Caki2 (cell line): ENCODE data around the gene NADK. TPM values are rescaled to one million over a fixed set of nuclear protein-coding genes. Genes with fewer than 3 reads are reported as not detected.
A peak's percentile ranks its signal among the peaks of the same experiment; 100 is the strongest.

Experiments
- DNase-seq: peaks from one replicate; pipeline ENCODE4 v3.0.0-alpha.2; 2015; ENCODE audit warnings: low read depth
- in situ Hi-C: cut with HindIII; loops from 2 replicates; pipeline ENCODE4 v1.10.0; 2016; ENCODE audit warnings: low sequenced_read_pairs, low pct_unique_long_range_greater_than_20kb, mixed read lengths
- total RNA-seq: library from RNA; depleted of rRNA; stranded (reverse); fragments of >200 nt; shearing (Covaris generic); gene quantifications from 2 replicates; pipeline ENCODE4 v1.2.3, GENCODE V29; 2014; ENCODE audit warnings: low replicate concordance

The NADK gene
- total RNA-seq, 1 experiment from 2014 or later, result 82.9 TPM

DNA sequence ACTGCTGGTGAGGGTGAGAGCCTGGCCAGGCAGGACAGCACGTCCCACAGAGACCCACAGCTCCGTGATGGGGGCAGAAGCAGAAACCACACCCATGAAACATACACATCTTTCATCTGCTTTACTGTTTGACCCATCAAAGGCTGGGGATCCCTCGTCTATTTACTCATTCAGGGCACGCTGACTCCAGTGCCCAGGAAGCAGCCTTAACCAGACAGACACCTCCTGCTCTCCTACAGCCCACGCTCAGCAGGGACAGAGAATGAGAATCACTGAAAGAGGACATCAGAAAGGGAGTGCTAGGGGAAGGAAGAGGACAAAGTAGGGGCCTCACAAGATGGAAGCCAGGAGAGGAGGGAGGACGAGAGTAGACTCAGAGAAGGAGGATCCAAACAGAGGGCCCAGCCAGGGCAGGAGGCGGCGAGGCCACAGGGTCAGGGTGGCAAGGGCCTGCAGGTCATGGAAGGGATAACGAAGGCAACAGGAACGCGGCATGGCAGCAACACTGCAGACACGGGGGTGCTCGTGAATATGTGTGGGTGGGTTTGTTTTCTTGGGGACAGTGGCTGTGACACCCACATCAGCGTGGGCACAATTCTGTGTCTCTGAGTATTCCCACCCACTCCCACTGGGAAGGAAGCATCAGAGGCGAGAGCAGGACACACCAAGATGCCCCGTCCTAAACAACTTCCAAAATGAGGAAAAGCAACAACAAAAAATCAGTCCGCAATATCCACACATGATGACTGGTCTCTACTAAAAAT lies 15.4 kb upstream of the NADK start:
- in situ Hi-C loops, result no loop called here
- DNase-seq, result no peak

GRCh38 chr1:1788646-1789431 lies 10.6 kb upstream of the NADK start:
- in situ Hi-C loops, result no loop called here
- no peak for DNase-seq

- in situ Hi-C loops, result no loop called here
- no peak for DNase-seq
Measured at GRCh38 chr1:1788136-1788535, 9.9 kb upstream of the NADK start.

DNA sequence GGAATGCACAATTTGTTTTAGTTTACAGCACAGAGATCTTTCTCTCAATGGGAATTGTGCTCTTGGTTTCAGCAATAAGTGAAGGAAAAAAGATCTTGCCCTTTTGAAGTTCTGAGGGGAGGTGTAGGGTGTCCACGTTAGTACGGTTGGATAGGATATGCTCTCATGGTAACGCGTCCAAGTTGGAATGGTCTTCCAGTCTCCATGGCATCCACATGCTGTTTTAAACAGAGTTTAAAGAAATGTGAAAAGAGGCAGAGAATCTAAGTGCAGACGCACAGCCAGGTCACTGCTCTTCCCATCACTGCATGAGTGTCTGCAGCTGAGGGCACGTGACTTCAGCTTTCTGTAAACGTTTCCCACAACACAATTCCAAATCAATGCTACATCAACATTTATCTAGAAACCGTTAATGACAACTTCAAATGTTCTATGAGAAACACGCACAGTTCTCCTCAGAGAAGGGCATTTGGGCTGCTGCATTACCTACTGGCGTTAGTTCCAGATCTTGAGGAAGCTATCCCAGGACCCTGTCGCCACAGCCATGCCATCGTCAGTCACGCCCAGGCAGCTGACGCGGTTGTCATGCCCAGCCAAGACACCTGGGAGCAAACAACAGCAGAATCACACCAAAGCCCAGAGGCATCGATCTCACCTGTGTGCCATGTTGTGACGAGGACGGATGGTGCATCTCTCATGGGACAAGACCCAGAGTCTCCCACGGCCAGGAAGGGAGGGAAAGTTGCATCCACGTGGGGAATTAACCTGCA lies 8.8 kb upstream of the NADK start:
- in situ Hi-C loops, result no loop called here
- DNase-seq, result no peak

GRCh38 chr1:1785666-1786065 lies 7.4 kb upstream of the NADK start:
- in situ Hi-C loops, result no loop called here
- no peak for DNase-seq

- in situ Hi-C loops, result no loop called here
- DNase-seq, result no peak
Measured at GRCh38 chr1:1784933-1785332, 6.7 kb upstream of the NADK start.

GRCh38 chr1:1783320-1783719 lies 5.0 kb upstream of the NADK start:
- in situ Hi-C loops, result no loop called here
- no peak for DNase-seq

DNA sequence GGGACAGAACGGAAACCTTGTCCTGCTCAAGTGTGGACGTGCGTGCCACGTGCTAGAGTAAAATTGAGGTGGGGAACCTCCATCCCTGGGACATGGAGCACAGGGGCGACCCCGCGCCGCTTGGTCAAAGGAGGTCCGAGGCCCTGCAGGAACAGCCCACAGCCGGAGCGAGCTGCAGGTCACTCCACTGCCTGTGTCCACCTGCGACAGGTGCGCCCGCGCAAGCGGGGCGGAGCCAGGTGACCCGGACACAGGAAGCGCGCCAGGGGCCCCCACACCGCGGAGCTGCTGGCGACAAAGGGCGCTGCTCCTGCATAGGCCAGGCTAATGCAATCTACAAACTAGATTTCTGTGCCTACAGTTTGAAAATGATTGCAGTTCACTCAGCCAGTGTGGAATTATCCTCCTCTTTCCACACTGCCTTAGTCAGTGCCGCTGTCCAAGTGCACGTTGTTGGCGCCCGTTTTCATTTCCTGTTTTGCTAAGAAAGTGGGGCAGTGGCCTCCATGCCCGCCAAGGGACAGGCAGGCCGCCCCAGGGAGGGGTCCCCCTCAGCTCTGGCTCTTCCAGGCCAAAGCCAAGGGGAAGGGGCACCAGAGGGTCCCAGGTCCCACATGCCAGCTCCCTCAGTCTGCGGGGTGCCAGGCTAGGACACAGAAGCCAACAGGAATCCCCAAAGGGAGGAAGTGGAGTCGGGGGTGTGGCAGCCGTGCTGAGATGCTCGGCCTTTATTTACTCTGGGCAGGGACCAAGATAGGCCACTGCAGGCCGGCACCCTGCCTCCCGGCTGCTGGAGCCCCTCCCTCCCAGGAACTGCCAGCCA lies 4.3 kb upstream of the NADK start:
- in situ Hi-C loops, result no loop called here
- peak; percentile 71 for DNase-seq

DNA sequence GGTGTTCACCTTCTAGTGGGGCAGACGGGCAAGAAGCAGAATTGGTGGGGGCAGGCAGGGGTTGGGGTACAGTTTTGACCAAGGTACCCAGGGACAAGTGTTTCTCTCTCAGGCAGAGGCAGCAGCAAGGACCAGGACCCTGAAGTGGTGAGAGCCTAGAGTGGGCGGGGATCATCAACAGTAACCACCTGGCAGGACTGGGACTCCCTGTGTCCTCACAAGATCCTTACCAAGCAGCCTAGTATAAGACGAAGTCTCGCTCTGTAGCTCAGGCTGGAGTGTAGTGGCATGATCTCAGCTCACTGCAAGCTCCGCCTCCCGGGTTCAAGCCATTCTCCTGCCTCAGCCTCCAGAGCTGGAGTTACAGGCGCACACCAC lies 3.2 kb upstream of the NADK start:
- in situ Hi-C loops, result no loop called here
- no peak for DNase-seq

GRCh38 chr1:1780598-1781525 lies 2.6 kb upstream of the NADK start:
- in situ Hi-C loops, result no loop called here
- no peak for DNase-seq

DNA sequence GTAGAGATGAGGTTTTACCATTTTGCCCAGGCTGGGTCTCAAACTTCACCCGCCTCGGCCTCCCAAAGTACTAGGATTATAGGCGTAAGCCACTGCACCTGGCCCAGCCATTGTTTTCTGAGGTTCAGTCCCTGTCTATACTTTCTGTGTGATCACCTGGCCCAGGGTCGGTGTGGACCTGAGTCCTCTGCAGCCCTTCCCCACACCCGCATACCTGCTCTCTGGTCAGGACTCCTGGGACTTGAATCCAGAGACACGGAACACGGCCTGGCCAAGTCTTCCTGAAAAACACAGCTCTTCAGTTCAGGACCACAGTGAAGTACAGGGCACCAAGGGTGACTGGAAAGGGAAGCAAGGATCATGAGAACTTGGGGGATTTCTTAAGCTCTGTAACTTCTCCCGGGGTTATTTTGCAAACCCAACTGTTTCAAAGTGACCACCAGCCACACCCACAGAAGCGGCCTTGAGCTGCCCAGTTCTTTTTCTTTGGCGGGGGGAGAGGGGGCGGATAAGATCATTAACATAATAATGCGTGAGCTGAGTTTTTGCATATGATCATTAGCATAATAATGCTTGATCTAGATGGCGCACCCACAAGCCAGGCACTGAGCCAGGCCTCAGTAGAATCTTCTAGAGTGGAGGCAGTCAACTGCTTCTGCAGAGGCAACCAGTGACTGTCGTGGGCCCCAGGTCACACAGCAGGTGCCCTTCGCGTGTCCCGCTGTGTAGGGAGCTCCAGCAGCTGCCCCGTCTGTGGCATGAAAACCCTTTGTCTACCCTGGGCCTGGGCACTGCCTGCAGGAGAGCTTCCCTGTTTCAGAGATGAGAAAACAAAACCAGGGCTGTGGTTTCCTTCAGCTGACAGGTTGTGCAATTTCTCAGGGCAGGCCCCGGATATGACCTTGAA lies 1.7 kb upstream of the NADK start:
- DNase-seq, result no peak
- in situ Hi-C loops, result no loop called here

DNA sequence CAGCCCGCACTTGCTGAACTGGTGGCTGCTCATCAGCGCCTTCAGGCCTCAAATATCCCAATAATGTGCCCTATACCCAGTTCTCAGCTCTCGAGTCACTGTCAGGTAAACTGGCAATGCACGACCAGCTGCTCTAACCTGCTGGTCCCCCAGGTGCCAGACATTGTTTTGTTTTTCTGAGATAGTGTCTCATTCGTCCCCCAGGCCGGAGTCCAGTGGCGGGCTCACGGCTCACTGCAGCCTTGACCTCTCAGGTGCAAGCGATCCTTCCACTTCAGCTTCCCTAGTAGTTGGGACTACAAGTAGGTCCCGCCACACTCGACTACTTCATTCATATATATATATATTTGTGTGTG lies 1.0 kb upstream of the NADK start:
- no peak for DNase-seq
- in situ Hi-C loops, result no loop called here

DNA sequence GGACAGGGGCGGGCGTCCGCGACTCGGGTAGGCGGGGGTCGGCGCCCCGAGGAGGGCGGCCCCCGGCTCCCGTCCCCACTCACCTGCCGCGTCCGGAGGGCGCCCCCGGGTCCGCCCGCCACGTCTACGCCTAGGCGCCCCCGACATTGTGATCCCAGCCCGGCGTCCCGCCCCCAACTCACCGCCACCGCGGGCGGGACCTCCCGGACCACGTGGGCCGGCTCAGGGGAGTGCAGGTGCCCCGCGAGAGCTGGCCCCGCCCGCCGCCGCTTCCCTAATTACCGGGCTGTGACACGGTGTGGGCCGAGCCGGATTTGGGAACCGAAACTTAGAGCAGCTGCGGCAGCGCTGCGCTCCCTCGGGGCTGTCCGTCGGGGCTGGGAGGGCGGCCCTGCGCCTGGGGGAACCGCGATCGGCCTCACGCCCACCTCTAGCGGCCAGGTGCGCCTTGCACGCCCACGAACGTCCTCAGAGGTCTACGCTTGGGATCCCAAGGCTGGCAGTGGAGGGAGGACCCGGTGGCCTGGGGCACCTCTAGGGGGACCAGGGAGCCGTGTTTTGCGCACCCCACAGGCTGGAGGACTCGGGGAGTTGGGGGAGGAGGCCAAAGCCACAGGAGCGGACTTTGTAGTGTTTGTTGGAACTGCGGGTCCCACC lies 521 bp upstream of the NADK start:
- in situ Hi-C loops, result no loop called here
- peak; percentile 66 for DNase-seq

GRCh38 chr1:1777583-1777899 lies 729 bp downstream of the NADK start:
- DNase-seq, result no peak
- in situ Hi-C loops, result no loop called here

- no peak for DNase-seq
- in situ Hi-C loops, result no loop called here
Measured at GRCh38 chr1:1776672-1777582, 1.3 kb downstream of the NADK start.
